GM12878 (cell line): Measurements from ENCODE around the gene SEMA3C. TPM values are rescaled to one million over a fixed set of nuclear protein-coding genes. Genes with fewer than 3 reads are reported as not detected.

Experiments used
- ATAC-seq: fragments of 200-7000 bp; cut with Tn5 transposase; 3 replicates; pipeline ENCODE4 v1.9.1; 2020; ENCODE audit warnings: mild to moderate bottlenecking, moderate library complexity
- BruUV-seq: library from RNA; stranded (reverse); fragments of 400-500 nt; replicated peaks from 2 replicates; lab custom pipeline; 2021; lab: Mats Ljungman, UMichigan
- CTCF ChIA-PET: fragments of 300-600 bp; sonication (Branson Sonifier 250); formaldehyde crosslinking; extraction: SDS; loops from one replicate; lab custom pipeline; 2021; ENCODE audit warnings: inconsistent platforms; lab: Yijun Ruan, JAX
- POLR2A ChIA-PET: fragments of 350-600 bp; formaldehyde crosslinking; extraction: SDS; loops from one replicate; lab custom pipeline; 2021; ENCODE audit warnings: inconsistent platforms; lab: Charles Lee
- RAD21 ChIA-PET: fragments of 300-600 bp; sonication (Branson Sonifier 250); formaldehyde crosslinking; loops from one replicate; lab custom pipeline; 2023; ENCODE audit warnings: antibody characterized with exemption; ENCODE audit not compliant: unreplicated experiment; lab: Charles Lee
- SMC1A ChIA-PET: fragments of 300-600 bp; sonication (Branson Sonifier 250); formaldehyde crosslinking; loops from one replicate; lab custom pipeline; 2023; ENCODE audit not compliant: unreplicated experiment, uncharacterized antibody; lab: Charles Lee
- DNase-seq: peaks from one replicate; pipeline ENCODE4 v3.0.0-alpha.2; 2011; ENCODE audit warnings: low read depth, low spot score
- FAIRE-seq: peaks from 3 replicates; lab custom pipeline; 2011; peaks lifted over from hg19 to GRCh38; lab: Jason Lieb, UNC
- H2AFZ ChIP-seq: 2 replicates; pipeline ENCODE4 v1.6.0; 2011; ENCODE audit warnings: low read depth, low read length, control low read depth; ENCODE audit not compliant: control insufficient read depth
- H3K27ac ChIP-seq: 2 replicates; pipeline ENCODE4 v1.5.1; 2011; ENCODE audit warnings: control low read depth; ENCODE audit not compliant: control insufficient read depth, insufficient read depth
- H3K27me3 ChIP-seq, 2 experiments: replicated peaks in 1 of 2; 2 replicates each; pipeline versions ENCODE4 v1.6.0 to v1.6.1; 2011; ENCODE audit warnings: low read length in 1 of 2; ENCODE audit not compliant: control insufficient read depth in 2 of 2, insufficient read depth in 2 of 2
- H3K36me3 ChIP-seq, 2 experiments: 2 replicates each; pipeline ENCODE4 v1.5.1; 2011; ENCODE audit warnings: low read length in 1 of 2; ENCODE audit not compliant: control insufficient read depth in 2 of 2, insufficient read depth in 2 of 2
- H3K4me1 ChIP-seq: 2 replicates; pipeline ENCODE4 v1.6.1; 2011; ENCODE audit warnings: mild to moderate bottlenecking, low read length, moderate library complexity, mixed read lengths; ENCODE audit not compliant: control insufficient read depth, insufficient read depth
- H3K4me2 ChIP-seq: 2 replicates; pipeline ENCODE4 v1.6.0; 2011; ENCODE audit warnings: control low read depth; ENCODE audit not compliant: control insufficient read depth, insufficient read depth
- H3K4me3 ChIP-seq: fragments of 200-600 bp; sonication (generic); 2 replicates; pipeline ENCODE4 v1.5.1; 2016
- H3K79me2 ChIP-seq: 2 replicates; pipeline ENCODE4 v1.6.0; 2011; ENCODE audit warnings: low read length; ENCODE audit not compliant: control insufficient read depth, insufficient read depth
- H3K9ac ChIP-seq: 2 replicates; pipeline ENCODE4 v1.8.0; 2011; ENCODE audit warnings: low read length, control low read depth, mixed read lengths; ENCODE audit not compliant: control insufficient read depth, insufficient read depth
- H3K9me3 ChIP-seq: replicated peaks from 3 replicates; pipeline ENCODE4 v1.5.1; 2011; ENCODE audit warnings: mild to moderate bottlenecking, low read length; ENCODE audit not compliant: control insufficient read depth, insufficient read depth
- H4K20me1 ChIP-seq: 2 replicates; pipeline ENCODE4 v1.6.0; 2011; ENCODE audit not compliant: control insufficient read depth, insufficient read depth
- ATF3 ChIP-seq: IDR thresholded peaks from 2 replicates; pipeline ENCODE4 v1.6.1; 2011; ENCODE audit warnings: low read depth, mild to moderate bottlenecking, low read length, moderate library complexity, borderline replicate concordance; ENCODE audit errors: extremely low read depth
- CHD1 ChIP-seq: IDR thresholded peaks from 2 replicates; pipeline ENCODE4 v1.6.1; 2012; ENCODE audit warnings: low read depth, low read length, improper control_type of control experiment
- CHD4 ChIP-seq: fragments of 200-600 bp; sonication (generic); IDR thresholded peaks from 2 replicates; pipeline ENCODE4 v1.6.1; 2016; ENCODE audit warnings: mild to moderate bottlenecking
- CREM ChIP-seq: IDR thresholded peaks from 2 replicates; pipeline ENCODE4 v1.6.1; 2014; ENCODE audit warnings: antibody characterized with exemption, low read depth
- ETV6 ChIP-seq, 2 experiments: fragments of 450-650 bp in 1 of 2; IDR thresholded peaks in 1 of 2; conservative IDR thresholded peaks in 1 of 2; 2 replicates each; pipeline ENCODE4 v1.6.1; 2014; ENCODE audit warnings: antibody characterized with exemption in 1 of 2, borderline replicate concordance in 1 of 2, low read depth in 1 of 2, mild to moderate bottlenecking in 1 of 2, moderate library complexity in 1 of 2
- HCFC1 ChIP-seq: fragments of 150-350 bp; IDR thresholded peaks from 2 replicates; pipeline ENCODE4 v1.6.1; 2014; ENCODE audit warnings: low read length
- IRF4 ChIP-seq: IDR thresholded peaks from 2 replicates; pipeline ENCODE4 v1.6.1; 2011; ENCODE audit warnings: low read depth, low read length
- KDM1A ChIP-seq: fragments of 200-600 bp; sonication (generic); IDR thresholded peaks from 2 replicates; pipeline ENCODE4 v1.6.1; 2016; ENCODE audit warnings: borderline replicate concordance
- RB1 ChIP-seq: fragments of 450-650 bp; formaldehyde crosslinking; IDR thresholded peaks from 2 replicates; pipeline ENCODE4 v1.6.1; 2017; ENCODE audit warnings: mild to moderate bottlenecking, borderline replicate concordance
- RUNX3 ChIP-seq: IDR thresholded peaks from 2 replicates; pipeline ENCODE4 v1.6.1; 2012; ENCODE audit warnings: low read length, inconsistent platforms
- SIX5 ChIP-seq: IDR thresholded peaks from 2 replicates; pipeline ENCODE4 v1.6.1; 2011; ENCODE audit warnings: mild to moderate bottlenecking, low read depth, low read length, moderate library complexity; ENCODE audit not compliant: severe bottlenecking
- TAF1 ChIP-seq: IDR thresholded peaks from 2 replicates; pipeline ENCODE4 v1.6.1; 2011; ENCODE audit warnings: mild to moderate bottlenecking, low read depth, low read length, borderline replicate concordance
- TBL1XR1 ChIP-seq: IDR thresholded peaks from 2 replicates; pipeline ENCODE4 v1.6.1; 2012; ENCODE audit warnings: low read depth, low read length, improper control_type of control experiment
- ZBTB40 ChIP-seq: fragments of 450-650 bp; IDR thresholded peaks from 2 replicates; pipeline ENCODE4 v1.6.1; 2016; ENCODE audit warnings: mild to moderate bottlenecking, moderate library complexity, borderline replicate concordance
- in situ Hi-C: fragments of 300-500 bp; cut with MboI; formaldehyde crosslinking; loops from 9 replicates; pipeline ENCODE4 v1.14.3; 2018; ENCODE audit warnings: mixed read lengths
- intact Hi-C: fragments of 100-400 bp; cut with micrococcal nuclease; formaldehyde crosslinking; loops from one replicate; pipeline ENCODE4 v1.14.2; 2022; ENCODE audit not compliant: unreplicated experiment
- polyA plus RNA-seq, 11 experiments: library from polyadenylated mRNA; depleted of rRNA in 4 of 11; unstranded in 6 of 11; stranded (reverse) in 5 of 11; fragments of >200 nt; fragmentation: Nextera tagmentation in 4 of 11; fragmentation: Illumina TruSeq in 1 of 11; extraction: Ambion mirVana in 4 of 11; extraction: Trizol in 1 of 11; gene quantifications; 1 replicate in 1 of 11; 2 replicates in 10 of 11; pipeline versions ENCODE4 v1.2.1 to v1.2.3, GENCODE V29; 2011 to 2016; ENCODE audit warnings: inconsistent platforms in 2 of 11, missing spikeins in 2 of 11, low read depth in 1 of 11
- total RNA-seq, 4 experiments: library from RNA; depleted of rRNA in 3 of 4; stranded (reverse); fragments of >200 nt in 3 of 4; fragmentation: Illumina TruSeq in 1 of 4; extraction: Trizol in 1 of 4; gene quantifications; 2 replicates each; pipeline versions ENCODE4 v1.2.1 to v1.2.3, GENCODE V29; 2013 to 2021

SEMA3C gene
- total and polyA plus RNA-seq, 10 of the 15 experiments (the other 5 are each of a cell fraction or from before 2014, with no cell fraction given) = 0.01 to 0.41 (median 0.11) TPM; not detected in 6

- FAIRE-seq (no peak), ATAC-seq (no peak), DNase-seq (no peak)
- Histone ChIP-seq H2AFZ (no peak overlapping the region), H3K79me2 (no peaks in the 10 kb centered on the region), H3K4me3 (no peak overlapping the region), H3K9ac (no peak overlapping the region), H3K4me2 (no peak overlapping the region), H3K36me3 (no peaks in the 10 kb centered on the region), H3K4me1 (no peaks in the 10 kb centered on the region), H4K20me1 (no peaks in the 10 kb centered on the region), H3K27ac (no peak overlapping the region), H3K27me3 (no peaks in the 10 kb centered on the region), H3K9me3 (no peaks in the 10 kb centered on the region)
- BruUV-seq = no TSS peak
- ChIA-PET SMC1A (no interaction called here), RAD21 (no interaction called here), POLR2A (no interaction called here), CTCF (no interaction called here)
- no peak for TF ChIP-seq IRF4
- no peak for TF ChIP-seq CHD1
- no peak for TF ChIP-seq ZBTB40
- no peak for TF ChIP-seq RB1
- no peak for TF ChIP-seq TBL1XR1
- TF ChIP-seq ATF3 = no peak
- TF ChIP-seq CREM = no peak
- TF ChIP-seq RUNX3 = no peak
- TF ChIP-seq SIX5 = no peak
- no peak for TF ChIP-seq KDM1A
- TF ChIP-seq CHD4 = no peak
- no peak for TF ChIP-seq TAF1
- no peak for TF ChIP-seq ETV6 (conservative IDR thresholded peaks at IDR 0.05 in 1 of 2, IDR thresholded peaks at IDR 0.05 in 1 of 2; ENCODE audit: borderline replicate concordance in 1 of 2, low read depth in 1 of 2)
- TF ChIP-seq HCFC1 = no peak
- in situ Hi-C loops = no loop called here
- intact Hi-C loops = no loop called here
Measured at GRCh38 chr7:80839855-80840254, 79.0 kb downstream of the SEMA3C start.
